GM12891 (cell line): ENCODE results near the gene TRIM8.
A peak's percentile ranks its signal among the peaks of the same experiment; 100 is the strongest.

Source experiments
- DNase-seq: peaks from one replicate; pipeline ENCODE4 v3.0.0; 2011; ENCODE audit warnings: low spot score; ENCODE audit not compliant: insufficient read length
- FAIRE-seq: peaks from 2 replicates; lab custom pipeline; 2011; peaks lifted over from hg19 to GRCh38; lab: Jason Lieb, UNC
- PAX5 ChIP-seq: IDR thresholded peaks from 2 replicates; pipeline ENCODE4 v1.6.1; 2011; ENCODE audit warnings: low read length, moderate library complexity, mild to moderate bottlenecking; ENCODE audit not compliant: insufficient read depth, severe bottlenecking
- POLR2A ChIP-seq: IDR thresholded peaks from 2 replicates; pipeline ENCODE4 v1.6.1; 2011; ENCODE audit warnings: low read depth, low read length, control low read depth
- POLR2AphosphoS5 ChIP-seq: IDR thresholded peaks from 2 replicates; pipeline ENCODE4 v1.6.1; 2011; ENCODE audit warnings: low read depth, low read length, control low read depth
- POU2F2 ChIP-seq: IDR thresholded peaks from 2 replicates; pipeline ENCODE4 v1.6.1; 2011; ENCODE audit warnings: low read depth, mild to moderate bottlenecking, control low read depth, low read length, moderate library complexity
- SPI1 ChIP-seq: IDR thresholded peaks from 2 replicates; pipeline ENCODE4 v1.6.1; 2011; ENCODE audit warnings: low read depth, low read length, control low read depth
- TAF1 ChIP-seq: IDR thresholded peaks from 2 replicates; pipeline ENCODE4 v1.6.1; 2011; ENCODE audit warnings: low read depth, low read length, control low read depth

The TRIM8 gene

DNA sequence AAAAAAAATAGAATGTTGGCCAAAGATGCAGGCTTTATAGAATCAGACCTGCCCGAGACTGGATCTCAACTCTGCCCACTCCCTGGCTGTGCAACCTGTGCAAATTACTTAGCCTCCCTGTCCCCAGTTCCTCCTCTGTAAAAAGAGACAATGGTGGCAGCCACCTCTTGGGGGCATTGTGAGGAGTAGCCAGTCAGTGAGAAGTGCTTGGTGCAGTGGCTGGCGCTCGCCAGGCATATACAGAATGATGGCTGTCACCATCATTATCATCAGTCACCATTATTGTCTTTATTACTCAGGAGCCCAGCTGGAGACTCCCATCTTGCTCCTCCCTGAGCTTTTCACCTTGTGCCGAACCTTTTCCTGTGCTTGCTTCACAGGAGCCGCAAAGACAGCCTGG lies 29.4 kb upstream of the TRIM8 start:
- TF ChIP-seq POLR2A (no peak), TAF1 (no peak), SPI1 (no peak), PAX5 (no peak), POU2F2 (no peak), POLR2AphosphoS5 (no peak)
- DNase-seq (no peak), FAIRE-seq (no peak)

- DNase-seq (peak; percentile 48), FAIRE-seq (no peak)
- TF ChIP-seq PAX5: no peak
- TF ChIP-seq POLR2A: no peak
- no peak for TF ChIP-seq POLR2AphosphoS5
- no peak for TF ChIP-seq TAF1
- no peak for TF ChIP-seq SPI1
- TF ChIP-seq POU2F2: no peak
These were observed 28.9 kb upstream of the TRIM8 start for GRCh38 chr10:102615361-102615760.

DNA sequence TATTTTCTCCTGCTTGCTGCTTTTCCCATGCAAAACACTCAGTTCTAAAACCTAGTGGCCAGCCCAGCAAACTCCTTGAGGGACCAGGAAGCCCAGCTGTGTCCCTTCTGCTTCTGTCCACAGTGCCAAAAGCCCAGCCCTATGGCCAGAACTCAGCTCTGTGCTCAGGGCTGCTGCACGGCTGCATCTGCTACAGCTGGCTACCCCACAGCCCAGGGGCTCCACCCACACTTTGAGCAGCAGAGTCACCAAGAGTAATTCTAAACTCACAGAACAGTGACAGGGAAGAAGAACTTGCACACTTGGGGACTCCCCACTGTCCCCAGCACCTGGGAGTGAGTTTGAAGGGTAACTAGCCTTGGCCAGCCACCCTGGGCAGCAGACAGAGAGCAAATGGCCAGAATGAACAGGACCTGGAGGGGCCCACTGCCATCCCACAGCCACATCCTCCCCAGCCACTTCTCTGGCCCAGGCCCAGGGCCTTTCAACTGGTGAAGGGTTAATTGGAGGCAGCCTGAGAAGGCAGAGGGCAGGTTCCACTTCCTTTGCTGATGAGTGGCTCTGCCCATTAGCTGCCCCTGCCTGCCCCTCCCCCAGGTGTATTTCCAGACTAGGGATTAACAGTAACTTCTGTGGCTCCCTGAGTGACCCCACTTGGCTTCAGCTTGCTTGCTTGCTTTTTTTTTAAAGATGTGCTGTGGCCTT lies 28.1 kb upstream of the TRIM8 start:
- FAIRE-seq (peak; percentile 88), DNase-seq (peak; percentile 64)

DNA sequence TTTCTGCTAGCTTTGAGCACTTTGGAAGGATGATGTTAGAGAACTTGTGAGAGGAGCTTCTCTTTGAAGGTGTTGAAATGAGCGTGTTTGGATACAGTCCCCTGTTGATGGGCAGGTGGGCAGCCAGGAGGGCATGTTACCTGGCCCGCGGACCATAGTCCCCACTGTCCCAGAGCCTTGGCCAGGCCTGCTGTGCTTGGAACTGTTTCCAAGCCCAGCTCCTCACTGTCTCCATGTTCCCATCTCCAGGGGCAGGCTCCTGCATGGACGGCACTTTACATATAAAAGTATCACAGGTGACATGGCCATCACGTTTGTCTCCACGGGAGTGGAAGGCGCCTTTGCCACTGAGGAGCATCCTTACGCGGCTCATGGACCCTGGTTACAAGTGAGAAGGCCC lies 27.2 kb upstream of the TRIM8 start:
- no peak for FAIRE-seq
- DNase-seq: no peak
- no peak for TF ChIP-seq POLR2AphosphoS5
- TF ChIP-seq SPI1: no peak
- no peak for TF ChIP-seq POLR2A
- no peak for TF ChIP-seq TAF1
- no peak for TF ChIP-seq POU2F2
- no peak for TF ChIP-seq PAX5

More for the DNA sequence above, 28.1 kb upstream of the TRIM8 start:
- TF ChIP-seq POLR2AphosphoS5: no peak
- TF ChIP-seq SPI1: 0 out of 2 replicates have a peak, but pooled peaks have one; percentile 15
- no peak for TF ChIP-seq PAX5

- no peak for FAIRE-seq
- TF ChIP-seq POLR2A: no peak
- no peak for TF ChIP-seq SPI1
- no peak for TF ChIP-seq TAF1
- no peak for TF ChIP-seq POU2F2
- no peak for TF ChIP-seq PAX5
- no peak for TF ChIP-seq POLR2AphosphoS5
- DNase-seq: no peak
These were observed 26.5 kb upstream of the TRIM8 start for GRCh38 chr10:102617816-102618215.

DNA sequence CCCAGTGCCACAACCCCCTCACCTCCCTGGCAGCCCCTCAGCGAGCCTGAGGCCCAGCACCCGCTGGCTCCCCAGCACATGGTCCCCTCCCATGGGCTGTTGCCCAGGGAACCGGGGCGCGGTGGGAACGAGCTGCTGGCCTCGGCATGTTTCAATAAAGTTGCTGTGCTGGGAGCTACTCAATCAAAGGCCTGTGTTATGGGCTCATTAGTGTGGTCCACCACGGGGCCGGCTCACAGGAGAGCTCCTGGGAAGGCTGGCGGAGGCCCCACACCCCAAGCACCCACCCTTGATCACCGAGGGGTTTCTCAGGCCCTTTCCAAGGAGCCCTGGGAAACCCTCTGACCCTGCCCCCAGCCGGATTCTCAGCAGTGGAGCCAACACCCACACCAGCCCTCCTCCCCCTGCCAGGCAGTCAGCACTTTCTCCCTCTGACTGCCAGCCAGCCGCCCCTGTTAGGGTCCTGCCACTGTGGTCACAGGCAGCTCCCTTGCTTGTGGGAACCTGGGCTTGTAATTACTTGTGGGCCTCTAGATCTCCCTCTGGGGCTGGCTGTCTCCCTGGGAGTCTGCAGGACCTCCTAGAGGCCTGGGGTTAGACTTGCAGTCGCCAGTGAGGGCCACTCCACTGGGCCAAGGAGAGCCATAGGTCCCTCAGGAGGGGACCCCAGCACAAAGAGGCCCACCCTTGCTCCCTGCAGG lies 24.8 kb upstream of the TRIM8 start:
- FAIRE-seq: no peak
- DNase-seq: no peak
- TF ChIP-seq SPI1 (no peak), POU2F2 (no peak), TAF1 (no peak), POLR2AphosphoS5 (no peak), PAX5 (no peak), POLR2A (no peak)

DNA sequence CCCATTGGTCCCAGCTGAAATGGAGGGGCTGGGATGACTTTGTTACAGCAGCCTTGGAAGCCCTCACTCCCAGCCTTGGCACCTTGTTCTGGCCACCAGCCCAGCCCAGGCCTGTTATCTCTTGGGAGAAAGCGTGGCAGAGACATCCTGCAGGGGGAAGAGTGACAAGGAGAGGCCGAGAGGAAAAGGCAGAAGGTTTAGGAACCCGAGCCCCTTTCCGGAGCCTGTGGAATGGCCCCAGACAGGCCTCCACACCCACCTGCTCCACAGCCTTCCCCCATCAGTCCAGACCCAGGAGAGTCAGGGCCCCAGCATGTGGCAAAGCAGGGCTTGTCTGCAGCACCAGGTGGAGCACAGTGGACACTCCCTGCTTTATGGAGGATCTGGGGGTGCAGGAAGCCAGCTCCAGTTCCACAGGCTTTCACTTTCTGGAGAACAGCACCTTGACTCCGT lies 24.1 kb upstream of the TRIM8 start:
- TF ChIP-seq POLR2A (no peak), PAX5 (no peak), POU2F2 (no peak), TAF1 (no peak), SPI1 (no peak), POLR2AphosphoS5 (no peak)
- DNase-seq: no peak
- FAIRE-seq: no peak

- DNase-seq (no peak), FAIRE-seq (no peak)
These were observed 23.5 kb upstream of the TRIM8 start for GRCh38 chr10:102620591-102621442.

DNA sequence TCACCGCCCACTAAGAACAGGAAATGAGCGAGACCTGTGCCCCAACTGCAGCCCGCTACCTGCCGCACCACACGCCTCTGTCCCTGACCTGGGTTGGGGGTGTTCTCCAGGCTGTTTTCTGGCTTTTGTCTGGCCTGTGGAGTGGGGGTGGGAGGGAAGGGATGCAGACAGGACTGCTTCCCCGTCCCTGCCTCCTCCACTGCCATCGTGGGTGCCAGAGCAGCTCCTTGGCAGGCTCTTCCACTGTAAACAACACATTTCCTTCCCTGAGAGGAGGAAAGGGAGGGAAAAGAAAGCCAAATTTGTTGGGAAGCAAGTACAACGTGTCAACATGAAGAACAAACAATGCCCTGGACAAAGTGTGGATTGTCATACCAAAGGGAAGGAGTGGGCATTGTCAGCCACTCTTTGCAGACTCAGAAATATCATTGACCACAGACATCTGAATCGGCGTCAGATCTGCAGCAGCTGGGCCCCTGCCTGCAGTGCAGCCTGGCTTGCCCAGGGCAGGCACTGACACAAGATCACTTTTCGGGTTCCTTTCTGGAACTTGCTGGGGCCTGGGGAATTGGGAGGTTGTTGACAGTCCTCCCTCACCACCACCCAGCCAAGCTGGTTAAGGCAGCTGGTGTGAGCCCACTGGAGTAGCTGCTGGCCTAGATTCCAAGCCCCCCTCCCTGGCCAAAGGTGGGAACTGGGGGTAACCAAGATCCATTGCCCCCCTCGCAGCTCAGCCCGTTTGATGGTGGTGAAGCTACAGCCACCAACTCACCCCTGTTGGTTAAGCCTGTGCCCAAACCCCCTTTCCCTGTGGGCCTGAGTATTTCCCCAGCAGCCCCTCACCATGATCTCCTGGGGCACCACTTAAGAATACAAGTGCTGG lies 22.6 kb upstream of the TRIM8 start:
- DNase-seq (no peak), FAIRE-seq (no peak)
- TF ChIP-seq POLR2AphosphoS5 (no peak), PAX5 (no peak), POU2F2 (no peak), SPI1 (no peak), TAF1 (no peak), POLR2A (no peak)

More at GRCh38 chr10:102620591-102621442, 23.5 kb upstream of the TRIM8 start:
- TF ChIP-seq TAF1 (no peak), POU2F2 (no peak), POLR2A (no peak), POLR2AphosphoS5 (no peak), PAX5 (no peak), SPI1 (no peak)
